ENCODE measurements around the gene ZNF680.

ZNF680 gene

GRCh38 chr7:64562626-64563278 lies at the start of gene ZNF680:
Gene ZNF680, minus strand, starts transcription at chr7:64563071. Its CDS starts 117 bp downstream, at chr7:64562954.
- Histone ChIP-seq H3K36me3 (ENCODE audit: control insufficient read depth, insufficient read depth, low read length) (no peaks in the 10 kb centered on the region), H3K4me3 (ENCODE audit: low read length) (peak within 1 kb of the TSS; percentile 97), H3K27ac (ENCODE audit: low read depth, low read length) (peak within 1 kb of the TSS; percentile 82), H3K9ac (ENCODE audit: low read length) (peak within 1 kb of the TSS; percentile 87), H3K27me3 (ENCODE audit: control insufficient read depth, insufficient read depth, low read length) (no peaks in the 10 kb centered on the region), H3K4me1 (ENCODE audit: control insufficient read depth, insufficient read depth, low read length) (no peaks in the 10 kb centered on the region)

- Histone ChIP-seq H3K4me3 (ENCODE audit: low read length) (no peak overlapping the region), H3K36me3 (ENCODE audit: control insufficient read depth, insufficient read depth, low read length) (no peaks in the 10 kb centered on the region), H3K4me1 (ENCODE audit: control insufficient read depth, insufficient read depth, low read length) (no peaks in the 10 kb centered on the region), H3K27me3 (ENCODE audit: control insufficient read depth, insufficient read depth, low read length) (no peaks in the 10 kb centered on the region), H3K27ac (ENCODE audit: low read depth, low read length) (no peak overlapping the region), H3K9ac (ENCODE audit: low read length) (no peak overlapping the region)
Observed at GRCh38 chr7:64612452-64612851, 49.6 kb upstream of the ZNF680 start.

- no peak overlapping the region for H3K27ac ChIP-seq (ENCODE audit: low read depth, low read length)
- H3K36me3 ChIP-seq (ENCODE audit: control insufficient read depth, insufficient read depth, low read length) = no peaks in the 10 kb centered on the region
- no peak overlapping the region for H3K9ac ChIP-seq (ENCODE audit: low read length)
- no peak overlapping the region for H3K4me3 ChIP-seq (ENCODE audit: low read length)
- H3K27me3 ChIP-seq (ENCODE audit: control insufficient read depth, insufficient read depth, low read length) = no peaks in the 10 kb centered on the region
- no peaks in the 10 kb centered on the region for H3K4me1 ChIP-seq (ENCODE audit: control insufficient read depth, insufficient read depth, low read length)
Observed at GRCh38 chr7:64611717-64612116, 48.8 kb upstream of the ZNF680 start.

GRCh38 chr7:64610997-64611396 lies 48.1 kb upstream of the ZNF680 start:
- H3K36me3 ChIP-seq (ENCODE audit: control insufficient read depth, insufficient read depth, low read length) = no peaks in the 10 kb centered on the region
- H3K4me1 ChIP-seq (ENCODE audit: control insufficient read depth, insufficient read depth, low read length) = no peaks in the 10 kb centered on the region
- H3K27me3 ChIP-seq (ENCODE audit: control insufficient read depth, insufficient read depth, low read length) = no peaks in the 10 kb centered on the region
- H3K27ac ChIP-seq (ENCODE audit: low read depth, low read length) = no peak overlapping the region
- no peak overlapping the region for H3K9ac ChIP-seq (ENCODE audit: low read length)
- no peak overlapping the region for H3K4me3 ChIP-seq (ENCODE audit: low read length)

- H3K4me3 ChIP-seq (ENCODE audit: low read length) = no peak overlapping the region
- H3K9ac ChIP-seq (ENCODE audit: low read length) = no peak overlapping the region
- H3K27ac ChIP-seq (ENCODE audit: low read depth, low read length) = no peak overlapping the region
- no peaks in the 10 kb centered on the region for H3K27me3 ChIP-seq (ENCODE audit: control insufficient read depth, insufficient read depth, low read length)
- no peaks in the 10 kb centered on the region for H3K4me1 ChIP-seq (ENCODE audit: control insufficient read depth, insufficient read depth, low read length)
- no peaks in the 10 kb centered on the region for H3K36me3 ChIP-seq (ENCODE audit: control insufficient read depth, insufficient read depth, low read length)
Observed at GRCh38 chr7:64608116-64608910, 45.4 kb upstream of the ZNF680 start.

- no peak overlapping the region for H3K27ac ChIP-seq (ENCODE audit: low read depth, low read length)
- H3K9ac ChIP-seq (ENCODE audit: low read length) = no peak overlapping the region
- H3K36me3 ChIP-seq (ENCODE audit: control insufficient read depth, insufficient read depth, low read length) = no peaks in the 10 kb centered on the region
- H3K4me3 ChIP-seq (ENCODE audit: low read length) = no peak overlapping the region
- no peaks in the 10 kb centered on the region for H3K27me3 ChIP-seq (ENCODE audit: control insufficient read depth, insufficient read depth, low read length)
- no peaks in the 10 kb centered on the region for H3K4me1 ChIP-seq (ENCODE audit: control insufficient read depth, insufficient read depth, low read length)
Observed at GRCh38 chr7:64606385-64606784, 43.5 kb upstream of the ZNF680 start.

- no peak overlapping the region for H3K4me3 ChIP-seq (ENCODE audit: low read length)
- no peak overlapping the region for H3K9ac ChIP-seq (ENCODE audit: low read length)
- no peak overlapping the region for H3K27ac ChIP-seq (ENCODE audit: low read depth, low read length)
- H3K36me3 ChIP-seq (ENCODE audit: control insufficient read depth, insufficient read depth, low read length) = no peaks in the 10 kb centered on the region
- H3K27me3 ChIP-seq (ENCODE audit: control insufficient read depth, insufficient read depth, low read length) = no peaks in the 10 kb centered on the region
- no peaks in the 10 kb centered on the region for H3K4me1 ChIP-seq (ENCODE audit: control insufficient read depth, insufficient read depth, low read length)
Observed at GRCh38 chr7:64603271-64603670, 40.4 kb upstream of the ZNF680 start.

- Histone ChIP-seq H3K36me3 (ENCODE audit: control insufficient read depth, insufficient read depth, low read length) (no peaks in the 10 kb centered on the region), H3K27ac (ENCODE audit: low read depth, low read length) (no peak overlapping the region), H3K27me3 (ENCODE audit: control insufficient read depth, insufficient read depth, low read length) (no peaks in the 10 kb centered on the region), H3K4me1 (ENCODE audit: control insufficient read depth, insufficient read depth, low read length) (no peaks in the 10 kb centered on the region), H3K9ac (ENCODE audit: low read length) (no peak overlapping the region), H3K4me3 (ENCODE audit: low read length) (no peak overlapping the region)
Observed at GRCh38 chr7:64602518-64602917, 39.6 kb upstream of the ZNF680 start.

GRCh38 chr7:64602086-64602485 lies 39.2 kb upstream of the ZNF680 start:
- Histone ChIP-seq H3K4me1 (ENCODE audit: control insufficient read depth, insufficient read depth, low read length) (no peaks in the 10 kb centered on the region), H3K9ac (ENCODE audit: low read length) (no peak overlapping the region), H3K4me3 (ENCODE audit: low read length) (no peak overlapping the region), H3K27me3 (ENCODE audit: control insufficient read depth, insufficient read depth, low read length) (no peaks in the 10 kb centered on the region), H3K27ac (ENCODE audit: low read depth, low read length) (no peak overlapping the region), H3K36me3 (ENCODE audit: control insufficient read depth, insufficient read depth, low read length) (no peaks in the 10 kb centered on the region)

- Histone ChIP-seq H3K4me1 (ENCODE audit: control insufficient read depth, insufficient read depth, low read length) (no peaks in the 10 kb centered on the region), H3K4me3 (ENCODE audit: low read length) (no peak overlapping the region), H3K36me3 (ENCODE audit: control insufficient read depth, insufficient read depth, low read length) (no peaks in the 10 kb centered on the region), H3K27me3 (ENCODE audit: control insufficient read depth, insufficient read depth, low read length) (no peaks in the 10 kb centered on the region), H3K27ac (ENCODE audit: low read depth, low read length) (no peak overlapping the region), H3K9ac (ENCODE audit: low read length) (no peak overlapping the region)
Observed at GRCh38 chr7:64599359-64599758, 36.5 kb upstream of the ZNF680 start.

- Histone ChIP-seq H3K36me3 (ENCODE audit: control insufficient read depth, insufficient read depth, low read length) (no peaks in the 10 kb centered on the region), H3K4me1 (ENCODE audit: control insufficient read depth, insufficient read depth, low read length) (no peaks in the 10 kb centered on the region), H3K4me3 (ENCODE audit: low read length) (no peak overlapping the region), H3K9ac (ENCODE audit: low read length) (no peak overlapping the region), H3K27me3 (ENCODE audit: control insufficient read depth, insufficient read depth, low read length) (no peaks in the 10 kb centered on the region), H3K27ac (ENCODE audit: low read depth, low read length) (no peak overlapping the region)
Observed at GRCh38 chr7:64590971-64591370, 28.1 kb upstream of the ZNF680 start.

- Histone ChIP-seq H3K27ac (ENCODE audit: low read depth, low read length) (no peak overlapping the region), H3K9ac (ENCODE audit: low read length) (no peak overlapping the region), H3K4me3 (ENCODE audit: low read length) (no peak overlapping the region), H3K36me3 (ENCODE audit: control insufficient read depth, insufficient read depth, low read length) (no peaks in the 10 kb centered on the region), H3K4me1 (ENCODE audit: control insufficient read depth, insufficient read depth, low read length) (no peaks in the 10 kb centered on the region), H3K27me3 (ENCODE audit: control insufficient read depth, insufficient read depth, low read length) (no peaks in the 10 kb centered on the region)
Observed at GRCh38 chr7:64581926-64582894, 19.3 kb upstream of the ZNF680 start.
